SK-N-DZ (cell line): ENCODE measurements around the gene DCLRE1C.
A peak's percentile ranks its signal among the peaks of the same experiment; 100 is the strongest.
"Not testable (repeated sequence)": the region's sequence is repeated elsewhere in the genome, so short reads cannot be mapped to it uniquely, and the experiment has no call there.

Experiments used
- DNase-seq: peaks from one replicate; pipeline ENCODE4 v3.0.0-alpha.2; 2015; ENCODE audit warnings: low spot score

The DCLRE1C gene

DNA sequence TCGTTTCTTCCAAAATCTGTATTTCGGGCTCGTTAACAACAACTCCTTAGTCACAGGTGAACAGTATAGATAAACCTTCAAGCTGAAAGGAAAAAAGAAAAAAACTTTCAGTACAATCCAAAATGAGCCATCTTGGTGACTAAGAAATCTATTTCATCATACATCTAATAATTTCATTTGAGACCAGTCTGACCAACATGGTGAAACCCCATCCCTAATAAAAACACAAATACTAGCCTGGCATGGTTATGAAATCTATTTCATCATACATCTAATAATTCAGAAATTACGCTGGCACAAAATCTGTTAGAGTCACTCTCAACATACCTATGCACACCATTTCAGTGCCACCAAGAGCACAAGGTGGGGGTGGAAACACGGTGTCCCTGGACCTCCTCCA lies 8.8 kb downstream of the DCLRE1C start:
- DNase-seq: no peak

DNA sequence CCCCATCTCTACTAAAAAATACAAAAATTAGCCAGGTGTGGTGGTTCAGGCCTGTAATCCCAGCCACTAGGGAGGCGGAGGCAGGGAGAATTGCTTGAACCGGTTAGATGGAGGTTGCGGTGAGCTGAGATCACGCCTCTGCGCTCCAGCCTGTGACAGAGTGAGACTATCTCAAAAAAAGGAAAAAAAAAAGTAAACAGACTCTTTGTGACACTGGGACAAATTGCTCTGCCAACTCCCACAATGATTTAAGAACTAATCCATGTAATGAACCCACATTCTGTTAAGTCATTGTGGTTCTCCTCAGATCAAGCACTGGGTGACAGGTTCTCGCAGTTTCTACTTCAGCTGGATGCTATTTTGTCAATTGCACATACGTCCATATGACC lies 11.0 kb downstream of the DCLRE1C start:
- DNase-seq: not testable (repeated sequence)

DNA sequence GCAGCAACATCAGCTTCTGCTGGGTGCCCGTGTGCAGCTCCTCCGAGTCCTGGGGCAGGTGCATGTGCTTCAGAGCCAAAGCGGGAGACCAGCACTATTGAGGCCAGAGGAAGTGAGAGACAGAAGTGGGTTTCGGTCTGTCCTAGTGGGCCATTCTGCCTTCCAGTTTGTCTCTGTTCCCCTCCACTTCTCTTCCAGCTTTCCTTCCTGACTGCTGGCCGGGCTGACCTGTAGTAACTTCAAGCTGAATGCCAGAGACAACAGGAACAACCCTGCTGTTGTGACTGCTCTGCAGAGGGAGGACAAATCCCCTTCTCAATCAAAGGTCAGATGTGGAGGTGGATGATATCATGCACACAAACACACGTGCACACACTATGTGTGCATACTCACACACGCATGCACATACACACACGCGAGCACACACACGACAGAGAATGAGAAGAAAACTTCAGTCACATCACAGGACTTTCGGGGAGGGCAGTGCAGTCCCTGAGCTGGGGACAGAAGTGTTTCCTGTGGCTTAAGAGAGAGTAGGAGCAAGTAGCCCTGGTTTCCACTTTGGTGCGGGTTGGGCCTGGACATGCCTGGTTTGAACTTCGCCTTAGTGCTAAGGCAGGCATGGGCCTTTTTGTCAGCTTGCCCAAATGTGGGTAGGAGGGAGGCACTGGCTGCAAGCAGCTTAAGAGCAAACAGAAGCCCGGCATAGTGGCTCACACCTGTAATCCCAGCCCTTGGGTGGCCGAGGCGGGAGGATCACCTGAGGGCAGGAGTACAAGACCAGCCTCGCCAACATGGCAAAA lies 11.5 kb downstream of the DCLRE1C start:
- DNase-seq: not testable (repeated sequence)

DNA sequence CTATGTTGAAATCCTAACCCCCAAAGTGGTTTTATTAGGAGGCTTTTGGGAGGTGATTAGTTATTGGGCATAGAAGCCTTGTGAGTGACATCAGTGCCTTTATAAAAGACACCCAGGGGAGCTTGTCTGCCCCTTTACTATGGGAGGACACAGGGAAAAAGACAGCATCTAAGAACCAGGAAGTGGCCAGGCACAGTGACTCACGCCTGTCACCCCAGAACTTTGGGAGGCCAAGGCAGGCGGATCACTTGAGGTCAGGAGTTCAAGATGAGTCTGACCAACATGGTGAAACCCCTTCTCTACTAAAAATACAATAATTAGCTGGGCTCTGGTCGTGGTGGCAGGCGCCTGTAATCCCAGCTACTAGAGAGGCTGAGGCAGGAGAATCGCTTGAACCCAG lies 14.9 kb downstream of the DCLRE1C start:
- DNase-seq: not testable (repeated sequence)

DNA sequence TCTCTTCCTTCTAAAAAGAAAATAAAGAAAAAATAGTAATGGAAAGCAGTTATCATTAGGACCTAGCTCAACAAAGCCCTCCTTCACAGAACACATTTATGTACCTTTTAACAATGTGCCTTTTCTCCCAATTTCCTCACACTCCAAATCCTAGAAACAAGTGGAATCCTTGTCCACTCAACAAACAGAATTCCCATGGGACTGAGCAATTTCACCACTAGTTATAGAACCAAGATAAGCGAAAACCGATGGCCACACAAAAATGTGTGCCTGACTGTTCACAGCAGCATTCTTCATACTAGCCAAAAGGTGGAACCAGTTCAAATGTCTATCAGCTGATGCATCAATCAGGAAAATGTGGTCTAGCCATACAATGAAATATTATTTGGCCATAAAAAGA lies 17.3 kb downstream of the DCLRE1C start:
- DNase-seq: no peak

DNA sequence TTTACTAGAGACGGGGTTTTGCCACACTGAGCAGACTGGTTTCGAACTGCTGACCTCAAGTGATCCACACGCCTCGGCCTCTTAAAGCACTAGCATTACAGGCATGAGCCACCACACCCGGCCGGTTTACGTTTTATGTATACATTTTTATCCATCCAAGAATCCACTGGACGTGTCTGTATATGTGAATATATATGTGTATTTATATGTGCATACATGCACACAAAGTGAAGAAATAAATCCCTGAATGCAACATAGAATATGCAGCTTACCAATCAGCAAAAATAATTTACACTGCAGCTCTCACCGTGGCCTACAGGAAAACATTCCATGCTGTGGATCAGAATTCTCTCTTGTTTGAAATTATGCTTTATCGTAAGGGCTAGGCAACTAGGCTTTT lies 23.3 kb downstream of the DCLRE1C start:
- DNase-seq: no peak

DNA sequence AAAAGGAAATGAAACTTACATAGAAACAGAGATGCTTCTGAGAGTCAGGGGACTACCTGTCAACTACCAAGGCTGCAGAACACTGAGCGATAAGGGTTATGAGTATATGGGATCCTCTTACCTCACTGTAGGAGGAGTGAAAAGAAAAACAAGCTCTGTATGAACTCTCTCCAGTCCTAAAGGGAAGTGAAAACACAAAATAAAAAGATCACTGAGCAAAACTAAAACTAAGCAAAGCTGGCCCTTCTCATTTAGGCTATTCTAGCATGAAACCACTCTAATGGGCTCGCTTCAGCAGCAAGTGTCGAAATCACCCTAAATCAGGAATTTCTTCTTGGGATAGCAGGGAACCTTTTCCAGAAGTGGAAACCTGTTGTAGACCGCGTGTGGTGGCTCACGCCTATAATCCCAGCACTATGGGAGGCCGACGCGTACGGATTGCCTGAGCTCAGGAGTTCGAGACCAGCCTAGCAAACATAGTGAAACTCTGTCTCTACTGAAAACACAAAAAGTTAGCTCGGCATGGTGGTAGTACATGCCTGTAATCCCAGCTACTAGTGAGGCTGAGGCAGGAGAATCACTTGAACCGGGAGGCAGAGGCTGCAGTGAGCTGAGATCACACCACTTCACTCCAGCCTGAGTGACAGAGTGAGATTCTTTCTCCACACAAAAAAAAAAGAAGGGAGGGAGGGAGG lies 27.0 kb downstream of the DCLRE1C start:
- no peak for DNase-seq

DNA sequence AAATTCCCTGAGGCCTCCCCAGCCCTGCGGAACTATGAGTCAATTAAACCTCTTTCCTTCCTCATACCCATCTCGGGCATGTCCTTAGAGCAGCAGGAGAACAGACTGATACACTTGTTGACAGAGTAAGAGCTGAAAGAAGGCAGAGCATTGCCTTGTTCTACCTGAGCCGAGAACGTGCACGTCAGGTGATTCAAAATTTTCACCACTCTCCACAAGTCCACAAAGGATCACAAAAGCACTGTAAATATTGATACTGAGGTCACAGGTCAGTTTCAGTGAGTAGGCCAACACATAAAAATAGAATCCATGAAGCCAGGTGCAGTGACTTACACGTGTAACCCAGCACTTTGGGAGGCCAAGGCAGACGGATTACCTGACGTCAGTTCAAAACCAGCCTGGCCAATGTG lies 27.8 kb downstream of the DCLRE1C start:
- no peak for DNase-seq

DNA sequence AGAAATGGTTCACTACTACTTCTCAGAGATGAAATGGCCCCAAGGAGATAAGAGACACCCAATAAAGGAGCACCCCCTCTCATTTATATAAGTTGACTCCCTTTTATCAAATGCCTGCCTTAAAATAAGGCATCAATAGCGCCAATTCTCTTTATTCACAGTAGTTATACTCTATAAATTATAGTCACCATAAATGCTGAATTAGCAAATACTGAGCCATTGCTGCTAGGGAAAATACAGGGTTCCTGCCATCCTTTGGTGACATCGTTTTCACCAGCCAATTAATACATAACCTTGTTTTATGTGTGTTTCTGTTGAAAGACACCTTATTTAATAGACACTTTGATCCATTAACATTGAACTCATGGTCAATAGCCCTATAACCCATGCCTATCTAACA lies 28.6 kb downstream of the DCLRE1C start:
- DNase-seq: no peak

DNA sequence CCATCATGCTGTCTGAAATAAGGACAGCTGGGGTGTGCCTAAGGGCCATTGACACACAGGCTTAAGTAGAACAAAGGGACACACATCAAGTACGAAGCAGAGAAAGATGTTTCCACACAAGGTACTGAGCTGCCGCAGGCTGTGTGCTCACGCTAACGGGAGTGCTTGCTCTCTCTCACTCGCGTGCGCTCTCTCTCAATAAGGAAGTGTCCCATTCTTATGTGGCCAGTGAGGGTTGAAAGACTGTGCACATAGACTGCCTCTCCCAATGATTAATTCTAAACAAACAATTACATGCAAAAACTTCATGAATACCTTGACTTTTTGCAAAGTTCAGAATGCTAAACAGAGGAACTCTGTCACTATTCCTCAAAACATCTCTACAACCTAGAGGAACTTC lies 29.9 kb downstream of the DCLRE1C start:
- DNase-seq: no peak

DNA sequence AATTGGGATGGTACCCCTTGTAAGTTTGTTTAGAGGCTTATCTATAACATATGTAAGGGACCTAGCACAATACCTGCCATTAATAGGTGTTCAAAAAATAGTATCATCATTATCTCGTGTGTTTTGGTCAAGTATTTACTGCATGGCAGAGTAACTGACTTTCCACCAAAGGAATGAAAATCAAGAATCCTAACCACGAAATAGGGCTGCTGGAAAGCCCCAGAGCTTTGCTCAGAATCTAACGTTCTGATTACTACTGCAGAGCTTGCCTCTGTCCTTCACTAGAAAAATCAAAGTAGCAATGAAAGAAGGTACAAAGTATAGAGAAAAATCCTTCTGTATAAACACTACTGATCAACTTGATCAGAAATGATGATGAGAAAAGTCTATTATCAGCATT lies 34.9 kb downstream of the DCLRE1C start:
- no peak for DNase-seq

DNA sequence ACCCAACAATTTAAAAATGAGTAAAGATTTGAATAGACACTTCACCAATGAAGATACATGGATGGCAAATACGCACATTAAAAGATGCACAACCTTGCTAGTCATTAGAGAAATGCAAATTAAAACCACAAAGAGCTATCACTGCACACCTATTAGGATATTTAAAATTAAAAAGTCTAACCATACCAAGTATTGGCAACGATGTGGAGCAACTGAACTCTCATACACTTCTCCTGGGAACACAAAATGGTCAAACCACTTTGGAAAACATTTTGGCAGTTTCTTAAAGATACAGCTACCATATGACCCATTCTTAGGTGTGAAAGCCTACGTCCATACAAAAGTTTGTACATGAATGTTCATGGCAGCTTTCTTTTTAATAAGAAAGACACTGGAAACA lies 36.1 kb downstream of the DCLRE1C start:
- no peak for DNase-seq

DNA sequence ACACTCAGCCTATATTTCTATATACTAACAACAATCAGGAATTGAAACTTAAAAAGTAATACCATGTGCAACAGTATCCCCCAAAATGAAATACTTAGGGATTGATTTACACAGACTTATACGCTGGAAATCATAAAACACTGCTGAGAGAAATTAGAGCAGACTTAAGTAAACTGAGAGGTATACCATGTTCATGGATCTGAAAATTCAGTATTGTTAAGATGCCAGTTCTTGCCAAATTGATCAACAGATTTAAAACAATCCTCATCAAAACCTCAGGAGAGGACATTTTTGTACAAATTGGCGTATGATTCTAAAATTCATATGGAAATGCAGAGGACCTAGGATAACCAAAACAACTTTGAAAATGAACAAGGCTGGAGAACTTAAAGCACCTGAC lies 37.3 kb downstream of the DCLRE1C start:
- no peak for DNase-seq

DNA sequence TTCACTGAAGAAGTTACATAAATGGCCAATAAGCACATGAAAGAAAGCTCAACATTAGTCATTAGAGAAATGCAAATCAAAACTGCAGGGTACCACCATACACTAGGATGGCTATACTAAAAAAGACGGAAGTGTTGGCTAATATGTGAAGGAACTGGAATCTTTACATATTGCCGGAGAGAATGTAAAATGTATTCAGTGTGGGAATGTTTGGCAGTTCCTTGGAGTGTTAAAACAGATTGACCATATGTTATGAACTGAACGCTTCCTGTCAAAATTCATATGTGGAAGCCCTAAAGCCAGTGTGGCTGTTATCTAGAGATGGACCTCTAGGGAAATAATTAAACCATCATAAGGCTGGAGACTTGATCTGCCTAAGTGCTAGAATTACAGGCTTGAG lies 42.1 kb downstream of the DCLRE1C start:
- DNase-seq: no peak

DNA sequence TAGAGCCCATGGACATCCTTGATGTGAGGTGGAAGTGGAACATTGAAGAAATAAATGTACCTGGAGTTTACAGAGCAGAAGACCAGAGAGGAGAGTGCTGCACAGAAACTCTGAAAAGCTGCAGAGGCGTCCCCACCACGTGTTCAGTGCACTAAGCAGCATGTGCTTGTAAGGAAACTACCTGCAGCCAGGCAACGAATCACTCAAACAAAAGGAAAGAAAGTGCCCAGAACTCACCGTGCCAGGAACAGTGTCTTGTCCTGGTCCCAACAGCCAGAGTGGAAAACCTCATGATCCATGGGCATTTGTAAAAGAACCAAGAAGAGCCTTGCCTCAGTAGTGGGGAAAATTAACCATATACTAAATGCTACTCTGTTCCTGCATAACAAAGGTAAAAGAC lies 42.9 kb downstream of the DCLRE1C start:
- no peak for DNase-seq

DNA sequence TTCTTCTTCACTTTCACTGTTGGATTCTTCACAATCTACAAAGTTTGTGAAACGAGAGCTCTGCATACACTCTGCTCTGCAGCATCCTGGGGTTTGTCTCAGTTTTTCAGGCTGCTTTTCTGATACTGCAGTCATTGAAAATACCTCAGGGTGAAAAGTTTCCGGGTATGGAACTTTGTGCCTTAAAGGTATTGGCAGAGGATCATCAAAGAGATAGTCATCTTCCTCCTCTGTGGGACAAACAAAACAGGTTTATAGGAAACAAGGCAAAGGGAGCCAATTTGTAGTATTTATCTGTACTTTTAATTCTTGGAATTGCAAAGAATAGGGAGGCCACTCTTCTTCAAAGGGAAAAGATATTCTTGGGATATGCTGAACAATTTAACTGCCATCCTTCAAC lies 44.8 kb downstream of the DCLRE1C start:
- DNase-seq: no peak

DNA sequence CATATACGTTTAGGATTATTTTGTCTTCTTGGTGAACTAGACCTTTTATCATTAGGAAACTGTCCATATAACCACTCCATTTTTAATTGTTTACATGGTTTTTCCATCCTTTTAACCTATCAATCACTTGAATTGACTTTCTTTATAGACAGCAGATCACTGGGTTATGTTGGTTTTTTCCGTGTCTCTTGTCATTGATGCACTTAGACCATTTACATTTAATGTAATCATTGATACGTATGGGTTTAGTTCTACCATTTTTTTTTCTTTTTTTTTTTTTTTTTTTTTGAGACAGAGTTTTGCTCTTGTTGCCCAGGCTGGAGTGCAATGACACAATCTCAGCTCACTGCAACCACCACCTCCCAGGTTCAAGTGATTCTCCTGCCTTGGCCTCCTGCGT lies 46.3 kb downstream of the DCLRE1C start:
- DNase-seq: not testable (repeated sequence)

DNA sequence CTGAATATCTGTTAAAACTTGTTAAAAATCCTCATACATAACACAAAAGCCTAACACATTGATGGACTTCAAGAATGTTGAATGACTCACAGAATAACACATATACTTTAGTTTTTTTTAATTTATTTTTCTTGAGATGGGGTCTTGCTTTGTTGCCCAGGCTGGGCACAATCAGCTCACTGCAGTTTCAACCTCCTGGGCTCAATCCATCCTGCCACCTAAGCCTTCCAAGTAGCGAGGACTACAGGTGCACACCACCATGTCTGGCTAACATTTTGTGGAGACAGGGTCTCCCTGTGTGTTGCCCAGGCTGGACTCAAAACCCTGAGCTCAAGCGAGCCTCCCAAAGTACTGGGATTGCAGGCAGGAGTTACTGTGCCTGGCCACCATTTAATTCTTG lies 47.1 kb downstream of the DCLRE1C start:
- DNase-seq: no peak

DNA sequence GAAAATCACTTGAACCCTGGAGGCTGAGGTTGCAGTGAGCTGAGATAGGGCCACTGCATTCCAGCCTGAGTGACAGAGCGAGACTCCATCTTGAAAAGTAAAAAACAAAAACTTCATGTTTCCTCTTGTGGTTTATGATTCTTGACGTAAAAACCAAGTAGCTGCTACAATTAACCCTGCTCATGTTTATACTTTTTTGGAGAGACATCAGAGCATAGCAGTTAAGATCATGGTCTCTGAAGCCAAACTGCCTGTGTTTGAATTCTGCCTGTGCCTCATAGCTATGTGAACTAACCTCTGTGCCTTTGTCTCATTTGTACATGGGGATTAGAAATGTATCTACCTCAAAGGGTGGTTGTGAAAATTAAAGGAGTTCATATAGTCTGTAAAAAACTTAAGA lies 48.0 kb downstream of the DCLRE1C start:
- no peak for DNase-seq

DNA sequence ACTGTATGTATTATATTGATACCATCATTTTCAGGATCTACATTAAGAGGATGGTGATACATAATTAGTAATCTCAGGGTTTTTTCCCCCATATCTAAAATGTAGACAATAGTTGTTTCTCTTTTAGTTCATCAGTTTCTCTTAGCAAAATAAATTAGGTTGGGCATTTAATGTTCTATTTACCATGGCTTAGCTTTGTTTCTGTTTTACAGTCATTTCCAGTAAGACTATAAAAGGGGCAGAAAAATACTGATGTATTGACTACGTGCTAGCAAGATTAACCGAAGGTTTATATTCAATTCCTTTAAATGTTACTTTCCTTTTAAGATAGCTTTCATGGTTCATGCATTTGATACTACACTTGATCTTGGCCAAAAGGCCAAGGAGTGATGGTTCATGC lies 49.0 kb downstream of the DCLRE1C start:
- no peak for DNase-seq

DNA sequence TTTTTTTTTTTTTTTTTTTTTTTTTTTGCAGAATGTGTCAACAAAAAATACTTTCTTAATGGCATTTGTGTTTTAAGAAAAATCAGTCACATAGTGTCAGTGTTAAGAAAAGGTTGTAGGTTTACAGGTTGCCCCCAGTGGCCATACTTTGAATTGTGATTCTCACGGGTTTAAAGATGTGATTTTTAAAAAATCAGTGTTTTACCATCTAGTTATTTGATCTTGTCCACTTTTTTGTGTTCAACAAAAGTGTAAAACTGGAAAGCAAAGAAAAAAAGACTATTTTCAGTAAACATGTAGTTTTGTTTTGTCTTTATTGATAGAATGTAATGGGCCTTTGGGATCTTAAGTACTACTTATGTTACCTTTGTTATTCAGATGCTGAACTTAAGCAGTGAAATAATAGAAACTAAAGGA lies 49.6 kb downstream of the DCLRE1C start:
- DNase-seq: peak; percentile 5

DNA sequence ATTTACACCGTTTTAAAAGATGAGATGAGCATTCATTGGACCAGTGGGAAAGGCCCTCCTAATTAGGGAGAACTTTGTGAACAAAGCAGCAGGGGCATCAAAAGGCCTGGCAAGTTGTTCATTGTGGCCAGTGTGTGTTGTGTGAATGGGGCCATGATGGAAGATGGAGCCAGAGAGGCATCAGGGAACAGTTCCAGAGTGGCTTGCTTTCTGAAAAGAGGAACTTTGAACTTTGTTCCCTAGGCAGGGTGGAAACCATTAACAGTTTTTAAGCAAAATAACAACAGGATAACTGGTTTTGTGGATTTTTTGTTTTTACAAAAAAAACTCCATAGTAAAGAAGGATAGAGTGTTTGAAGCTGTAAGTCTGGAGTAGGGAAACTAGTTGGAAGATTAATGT lies 62.7 kb downstream of the DCLRE1C start:
- DNase-seq: no peak

DNA sequence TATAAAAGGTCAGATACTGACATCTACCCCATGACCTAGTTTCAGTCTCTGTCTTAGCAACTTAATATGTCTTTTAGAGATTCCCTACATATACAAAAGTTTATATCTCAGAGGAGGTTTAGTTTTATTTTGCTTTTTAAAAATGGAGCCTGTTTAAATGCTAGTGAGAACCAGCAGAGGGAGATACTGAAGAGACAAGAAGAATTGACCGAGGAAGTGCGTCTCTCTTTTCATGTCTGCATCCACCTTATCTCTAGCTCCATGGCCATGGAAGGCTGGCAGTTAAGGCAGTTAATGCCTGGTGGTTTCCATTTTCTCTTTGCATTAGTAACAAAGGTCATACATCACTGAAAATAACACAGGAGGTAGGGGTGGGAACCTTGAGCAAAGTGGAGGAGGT lies 64.6 kb downstream of the DCLRE1C start:
- no peak for DNase-seq
